HCT116 (cell line): ENCODE data around the gene ZNF581.

Experiments
- EZH2 ChIP-seq: fragments of 200-600 bp; sonication (generic); IDR thresholded peaks from 2 replicates; pipeline ENCODE4 v1.6.1; 2017; ENCODE audit warnings: antibody characterized with exemption, mixed run types
- POLR2A ChIP-seq: IDR thresholded peaks from 2 replicates; pipeline ENCODE4 v1.7.0; 2011; ENCODE audit warnings: borderline replicate concordance; ENCODE audit not compliant: insufficient read depth, insufficient read length; ENCODE audit errors: extremely low read depth
- TF ChIP-seq, protein P1 (sequence below), 3 experiments: fragments of 200-600 bp in 1 of 3; sonication (generic) in 1 of 3; IDR thresholded peaks in 2 of 3; conservative IDR thresholded peaks in 1 of 3; 2 replicates each; pipeline ENCODE4 v1.5.1; 2012 to 2017; ENCODE audit warnings: low read depth in 2 of 3, low read length in 2 of 3, antibody characterized with exemption in 1 of 3, borderline replicate concordance in 1 of 3, control low read depth in 1 of 3, mild to moderate bottlenecking in 1 of 3, mixed read lengths in 1 of 3, mixed run types in 1 of 3, moderate library complexity in 1 of 3; ENCODE audit not compliant: insufficient read depth in 1 of 3

DNA sequence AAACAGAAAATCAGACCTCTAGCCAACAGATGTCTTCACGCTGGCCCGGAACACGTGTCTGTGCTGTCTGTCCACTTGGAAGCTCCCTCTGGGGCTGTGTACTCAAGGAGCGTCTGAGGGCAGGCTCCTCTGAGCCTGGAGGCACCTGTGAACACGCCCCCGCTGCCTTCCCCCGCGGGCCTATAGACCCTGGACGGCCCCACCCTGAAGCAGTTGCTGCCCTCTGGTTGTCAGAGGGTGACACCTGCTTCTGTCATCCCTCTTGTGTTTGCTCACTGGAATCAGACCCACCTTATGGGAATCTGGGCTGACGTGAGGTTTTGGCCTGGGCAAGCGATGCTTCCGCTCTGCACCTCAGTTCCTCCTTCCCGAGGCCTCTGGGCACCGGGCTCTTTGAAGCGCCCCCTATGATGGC is 50.8 kb downstream of the ZNF581 start:
- no peak for TF ChIP-seq POLR2A
- TF ChIP-seq, protein P1, sequence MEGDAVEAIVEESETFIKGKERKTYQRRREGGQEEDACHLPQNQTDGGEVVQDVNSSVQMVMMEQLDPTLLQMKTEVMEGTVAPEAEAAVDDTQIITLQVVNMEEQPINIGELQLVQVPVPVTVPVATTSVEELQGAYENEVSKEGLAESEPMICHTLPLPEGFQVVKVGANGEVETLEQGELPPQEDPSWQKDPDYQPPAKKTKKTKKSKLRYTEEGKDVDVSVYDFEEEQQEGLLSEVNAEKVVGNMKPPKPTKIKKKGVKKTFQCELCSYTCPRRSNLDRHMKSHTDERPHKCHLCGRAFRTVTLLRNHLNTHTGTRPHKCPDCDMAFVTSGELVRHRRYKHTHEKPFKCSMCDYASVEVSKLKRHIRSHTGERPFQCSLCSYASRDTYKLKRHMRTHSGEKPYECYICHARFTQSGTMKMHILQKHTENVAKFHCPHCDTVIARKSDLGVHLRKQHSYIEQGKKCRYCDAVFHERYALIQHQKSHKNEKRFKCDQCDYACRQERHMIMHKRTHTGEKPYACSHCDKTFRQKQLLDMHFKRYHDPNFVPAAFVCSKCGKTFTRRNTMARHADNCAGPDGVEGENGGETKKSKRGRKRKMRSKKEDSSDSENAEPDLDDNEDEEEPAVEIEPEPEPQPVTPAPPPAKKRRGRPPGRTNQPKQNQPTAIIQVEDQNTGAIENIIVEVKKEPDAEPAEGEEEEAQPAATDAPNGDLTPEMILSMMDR (IDR thresholded peaks at IDR 0.05 in 2 of 3, conservative IDR thresholded peaks at IDR 0.05 in 1 of 3; ENCODE audit: borderline replicate concordance in 1 of 3, insufficient read depth in 1 of 3, low read depth in 2 of 3, low read length in 2 of 3), result no peak
- TF ChIP-seq EZH2, result no peak
